Testis (tissue), 2 donors: Measurements from ENCODE around the gene LIMS2.

Experiments used
- CTCF ChIP-seq, 3 experiments: fragments of 450-650 bp in 2 of 3; fragments of 200-600 bp in 1 of 3; sonication (generic) in 1 of 3; IDR thresholded peaks; one replicate each; pipeline ENCODE4 v1.5.1; 2016 to 2019; ENCODE audit warnings: antibody characterized with exemption in 3 of 3, mild to moderate bottlenecking in 2 of 3, moderate library complexity in 1 of 3
- POLR2A ChIP-seq: fragments of 450-650 bp; IDR thresholded peaks from one replicate; pipeline ENCODE4 v1.6.1; 2017; ENCODE audit warnings: antibody characterized with exemption, mild to moderate bottlenecking, moderate library complexity

- no peak for TF ChIP-seq CTCF (IDR thresholded peaks at IDR 0.05)
- TF ChIP-seq POLR2A, result no peak
Measured at GRCh38 chr2:127641133-127641532, 34.2 kb downstream of the LIMS2 start.
